OCI-LY1 (cell line): Measurements from ENCODE around the gene MANF.

Source experiments
- EZH2 ChIP-seq: fragments of 200-600 bp; sonication (generic), shearing (Covaris generic); IDR thresholded peaks from 2 replicates; pipeline ENCODE4 v1.8.0; 2017; ENCODE audit warnings: borderline replicate concordance, mixed run types, mild to moderate bottlenecking, antibody characterized with exemption, low read length, moderate library complexity, mixed read lengths
- TF ChIP-seq, protein P1 (sequence below): fragments of 200-600 bp; sonication (generic), shearing (Covaris generic); IDR thresholded peaks from 2 replicates; pipeline ENCODE4 v1.5.1; 2017; ENCODE audit warnings: mild to moderate bottlenecking, antibody characterized with exemption, low read length, moderate library complexity, mixed read lengths

DNA sequence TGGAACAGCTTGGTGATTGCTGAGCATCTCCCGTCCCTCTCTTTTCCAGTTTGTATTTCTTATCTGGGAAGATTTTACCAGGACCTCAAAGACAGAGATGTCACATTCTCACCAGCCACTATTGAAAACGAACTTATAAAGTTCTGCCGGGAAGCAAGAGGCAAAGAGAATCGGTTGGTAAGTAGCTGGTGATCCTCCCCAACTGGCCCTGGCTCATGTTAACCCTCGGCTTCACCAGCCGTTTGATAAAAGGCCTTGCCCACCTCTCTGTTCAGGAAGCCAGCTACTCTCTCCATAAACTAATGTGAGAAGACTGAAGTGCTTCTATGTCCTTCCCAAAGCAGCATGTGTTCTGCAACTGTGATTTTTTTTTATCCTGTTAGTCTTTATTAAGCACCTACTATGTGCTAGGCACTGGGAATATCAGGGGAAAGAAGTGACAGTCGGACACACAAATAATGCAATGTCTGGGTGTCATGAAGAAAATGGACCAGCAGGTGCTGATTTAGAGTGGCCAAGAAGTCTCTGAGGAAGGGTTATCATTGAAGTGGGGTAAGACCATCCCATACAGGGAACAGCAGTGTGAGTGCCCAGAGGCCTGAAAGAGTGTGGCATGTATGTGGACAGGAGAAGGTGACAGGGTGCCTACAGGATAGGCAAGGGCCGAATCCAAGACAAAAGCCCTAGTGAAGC is 1.2 kb downstream of the MANF start:
- TF ChIP-seq, protein P1, sequence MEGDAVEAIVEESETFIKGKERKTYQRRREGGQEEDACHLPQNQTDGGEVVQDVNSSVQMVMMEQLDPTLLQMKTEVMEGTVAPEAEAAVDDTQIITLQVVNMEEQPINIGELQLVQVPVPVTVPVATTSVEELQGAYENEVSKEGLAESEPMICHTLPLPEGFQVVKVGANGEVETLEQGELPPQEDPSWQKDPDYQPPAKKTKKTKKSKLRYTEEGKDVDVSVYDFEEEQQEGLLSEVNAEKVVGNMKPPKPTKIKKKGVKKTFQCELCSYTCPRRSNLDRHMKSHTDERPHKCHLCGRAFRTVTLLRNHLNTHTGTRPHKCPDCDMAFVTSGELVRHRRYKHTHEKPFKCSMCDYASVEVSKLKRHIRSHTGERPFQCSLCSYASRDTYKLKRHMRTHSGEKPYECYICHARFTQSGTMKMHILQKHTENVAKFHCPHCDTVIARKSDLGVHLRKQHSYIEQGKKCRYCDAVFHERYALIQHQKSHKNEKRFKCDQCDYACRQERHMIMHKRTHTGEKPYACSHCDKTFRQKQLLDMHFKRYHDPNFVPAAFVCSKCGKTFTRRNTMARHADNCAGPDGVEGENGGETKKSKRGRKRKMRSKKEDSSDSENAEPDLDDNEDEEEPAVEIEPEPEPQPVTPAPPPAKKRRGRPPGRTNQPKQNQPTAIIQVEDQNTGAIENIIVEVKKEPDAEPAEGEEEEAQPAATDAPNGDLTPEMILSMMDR: peak; percentile 19; the same call in 1 of the 2 replicates
- no peak for TF ChIP-seq EZH2
